Cerebellar nuclear complex (tissue), 1 donor: ENCODE data around the gene CENPN.

Source experiments
- DNase-seq, 2 experiments: peaks; one replicate each; lab custom pipeline; 2025; lab: John Stamatoyannopoulos, UW

The CENPN gene

GRCh38 chr16:81077076-81077940 is 70.3 kb downstream of the CENPN start, which contains the start of gene C16orf46:
Gene C16orf46, minus strand, starts transcription at chr16:81077238. Its CDS starts 13,283 bp downstream, at chr16:81063955.
- DNase-seq: peak; percentile 89 to 92

DNA sequence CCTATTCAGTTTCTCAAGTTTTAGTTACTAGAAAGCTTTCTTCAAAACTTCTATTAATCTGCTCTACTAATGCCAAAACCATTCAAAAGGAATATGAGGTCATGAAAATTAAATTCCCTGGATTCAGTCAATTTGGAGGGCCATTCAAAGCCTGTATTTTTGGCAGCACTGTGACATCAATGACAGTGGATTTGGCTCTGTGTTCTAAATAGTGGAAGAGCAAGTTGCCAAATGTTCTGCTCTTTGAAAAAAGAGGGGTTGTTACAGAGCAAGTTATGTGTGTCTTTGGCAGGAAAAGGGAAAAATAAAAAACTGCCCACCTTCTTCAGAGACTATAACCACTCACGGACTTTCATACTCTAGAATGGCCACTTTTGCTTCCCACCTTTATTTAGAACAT is 73.2 kb downstream of the CENPN start:
- DNase-seq: no peak

GRCh38 chr16:81081014-81081413 is 74.0 kb downstream of the CENPN start:
- no peak for DNase-seq
